HG03342 (cell line): ENCODE data around the gene NKIRAS1.

Experiments
- ATAC-seq: cut with Tn5 transposase; IDR thresholded peaks from one replicate; pipeline ENCODE4 v1.9.1; 2021; ENCODE audit warnings: mild to moderate bottlenecking, moderate library complexity; ENCODE audit not compliant: unreplicated experiment

The NKIRAS1 gene

DNA sequence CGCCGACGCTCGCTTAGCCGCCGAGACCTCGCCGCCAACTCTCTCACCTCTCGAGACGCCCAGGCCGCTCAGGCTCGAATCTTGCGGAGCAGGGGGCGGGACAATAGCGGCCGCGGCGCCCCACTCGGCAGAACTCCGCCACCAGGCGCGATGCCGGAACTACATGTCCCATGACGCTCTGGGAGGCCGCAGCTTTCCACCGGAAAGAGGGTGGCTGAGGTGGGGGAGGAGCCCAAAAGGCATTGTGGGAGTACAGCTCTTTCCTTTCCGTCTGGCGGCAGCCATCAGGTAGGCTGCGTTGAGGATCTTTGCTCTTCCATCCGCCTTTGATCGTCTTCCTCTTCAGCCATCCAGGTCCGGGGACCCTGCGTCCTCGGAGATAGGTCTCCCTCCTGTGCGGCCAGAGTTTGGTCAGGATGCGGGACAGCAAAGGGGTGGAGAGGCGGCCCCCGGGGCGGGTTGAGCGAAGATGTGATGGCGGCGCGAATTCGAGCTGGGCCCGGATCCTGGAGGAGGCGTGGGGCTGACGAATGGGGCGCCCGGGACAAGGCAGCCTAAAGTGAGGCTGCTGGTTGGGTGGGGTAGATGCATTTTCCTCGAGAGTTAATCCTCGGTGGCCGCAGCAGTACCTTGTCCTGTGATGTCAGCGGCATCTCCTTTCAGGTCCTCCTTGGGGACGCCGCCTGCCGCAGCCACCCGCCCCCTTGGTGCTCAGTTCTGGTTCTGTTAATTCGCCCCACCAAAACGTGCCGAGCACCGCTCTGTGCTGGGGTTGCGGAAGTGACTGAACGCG is at the start of gene NKIRAS1, which contains the start of gene RPL15:
Gene NKIRAS1, minus strand, starts transcription at position 105 of the 793 bp plus-strand sequence. CDS start 6,086 bp downstream, outside the sequence.
Gene RPL15, plus strand, starts transcription at position 247 of the 793 bp plus-strand sequence. CDS start 728 bp downstream, outside the sequence.
- peak; percentile 95 for ATAC-seq

- no peak for ATAC-seq
Observed at GRCh38 chr3:23966328-23966727, 49.5 kb upstream of the NKIRAS1 start.

GRCh38 chr3:23964537-23965235 is 47.9 kb upstream of the NKIRAS1 start:
- no peak for ATAC-seq

- ATAC-seq: no peak
Observed at GRCh38 chr3:23961913-23962312, 45.1 kb upstream of the NKIRAS1 start.

DNA sequence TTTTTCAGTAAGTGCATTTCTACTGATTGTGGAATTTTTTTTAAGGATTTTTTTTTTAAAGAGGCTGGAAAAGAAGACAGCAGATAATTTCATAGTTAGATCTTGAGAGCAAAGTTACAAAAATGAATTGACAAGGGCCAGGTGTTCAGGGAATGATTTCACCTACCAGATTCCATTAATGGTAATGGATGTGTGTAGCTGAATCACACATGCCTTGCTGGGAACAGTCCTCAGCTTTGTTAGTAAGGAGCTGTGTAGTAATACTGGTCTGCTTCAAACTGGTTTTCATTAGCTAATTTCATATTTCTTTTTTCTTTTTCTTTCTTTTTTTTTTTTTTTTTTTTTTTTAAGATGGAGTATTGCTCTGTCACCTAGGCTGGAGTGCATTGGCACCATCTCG is 44.3 kb upstream of the NKIRAS1 start:
- no peak for ATAC-seq

GRCh38 chr3:23960649-23961048 is 43.9 kb upstream of the NKIRAS1 start:
- ATAC-seq: no peak

DNA sequence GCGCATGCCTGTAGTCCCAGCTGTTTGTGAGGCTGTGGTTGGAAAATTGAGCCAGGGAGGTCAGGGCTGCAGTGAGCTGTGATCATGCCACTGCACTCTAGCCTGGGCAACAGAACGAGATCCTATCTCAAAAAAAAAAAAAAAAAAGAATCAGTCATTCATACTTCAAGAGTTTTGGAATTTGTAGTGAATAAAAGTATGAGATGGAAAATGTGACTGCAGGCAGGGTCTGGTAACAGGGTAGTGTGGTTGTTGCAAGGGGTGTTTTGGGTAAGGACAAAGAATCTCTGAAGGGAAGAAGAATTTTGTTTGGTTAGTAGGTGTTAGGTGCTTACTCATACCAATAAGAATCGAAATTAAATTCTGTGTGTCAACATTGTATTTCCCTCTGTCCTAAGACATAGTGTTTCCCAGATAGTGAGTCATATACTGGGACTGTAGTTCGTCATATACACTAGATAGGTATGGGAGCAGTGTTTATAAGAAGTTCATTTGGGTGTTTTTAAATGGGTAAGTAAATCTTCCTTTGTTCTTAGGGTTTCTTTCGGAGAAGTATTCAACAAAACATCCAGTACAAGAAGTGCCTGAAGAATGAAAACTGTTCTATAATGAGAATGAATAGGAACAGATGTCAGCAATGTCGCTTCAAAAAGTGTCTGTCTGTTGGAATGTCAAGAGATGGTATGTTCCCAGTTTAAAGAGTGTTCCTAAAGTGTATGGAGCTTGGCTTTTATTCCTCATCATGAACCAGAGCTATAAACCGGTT is 42.5 kb upstream of the NKIRAS1 start:
- no peak for ATAC-seq

- no peak for ATAC-seq
Observed at GRCh38 chr3:23956701-23957100, 39.9 kb upstream of the NKIRAS1 start.

GRCh38 chr3:23954144-23954543 is 37.4 kb upstream of the NKIRAS1 start:
- ATAC-seq: no peak

- no peak for ATAC-seq
Observed at GRCh38 chr3:23953523-23953922, 36.7 kb upstream of the NKIRAS1 start.

DNA sequence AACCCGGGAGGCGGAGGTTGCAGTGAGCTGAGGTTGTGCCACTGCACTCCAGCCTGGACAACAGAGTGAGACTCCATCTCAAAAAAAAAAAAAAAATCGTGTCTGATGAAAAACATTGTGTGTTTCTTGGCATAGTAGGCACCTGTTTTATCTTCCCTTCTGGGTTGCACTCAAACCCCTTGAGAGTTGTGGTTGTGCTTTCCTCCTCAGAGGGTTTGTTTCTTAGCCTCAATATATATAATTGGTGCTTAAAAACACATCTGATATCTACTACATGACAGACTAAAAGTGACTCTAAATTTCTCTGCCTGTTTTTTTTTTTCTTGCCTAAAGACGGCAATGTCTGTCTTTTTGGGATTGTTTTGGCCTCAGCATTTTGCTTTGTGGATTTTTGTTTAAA is 35.9 kb upstream of the NKIRAS1 start:
- peak; percentile 27 for ATAC-seq

DNA sequence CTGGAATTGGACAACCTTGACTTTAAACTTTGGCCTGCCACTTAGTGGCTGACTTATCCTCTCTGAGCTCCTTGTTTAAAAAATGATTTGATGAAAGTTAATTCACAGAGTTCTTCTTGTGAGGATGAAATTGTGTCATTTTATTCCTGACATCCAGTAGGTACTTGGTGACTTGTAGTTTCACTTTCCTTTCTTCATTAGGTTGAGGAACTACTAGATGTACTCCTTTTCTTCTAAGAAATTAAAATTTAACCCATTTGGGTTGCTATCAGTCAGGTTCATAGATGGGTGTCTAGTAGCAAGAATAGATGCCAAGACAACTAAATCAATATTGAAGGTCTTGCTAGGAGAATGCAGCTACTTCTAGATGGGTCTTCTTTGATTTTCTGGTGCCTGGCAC is 33.5 kb upstream of the NKIRAS1 start:
- ATAC-seq: peak; percentile 35

DNA sequence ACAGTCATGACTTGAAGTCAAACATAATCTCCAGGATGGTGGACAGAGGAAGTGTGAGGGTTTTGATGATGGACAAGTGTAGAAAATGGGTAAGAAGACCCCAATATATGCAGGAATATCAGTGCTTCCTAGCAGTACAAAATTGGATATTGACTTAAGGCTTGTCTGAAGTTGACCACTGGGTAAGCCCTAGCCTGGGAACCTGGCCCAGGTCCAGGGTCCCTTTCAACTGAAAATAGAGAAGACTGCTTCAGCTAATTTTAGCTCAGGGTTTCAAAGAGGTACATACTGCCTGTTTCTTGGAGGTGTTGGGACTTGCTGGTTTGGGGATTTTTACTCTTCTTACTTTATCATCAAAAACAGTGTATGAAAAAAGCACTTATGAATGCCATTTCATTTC is 33.0 kb upstream of the NKIRAS1 start:
- ATAC-seq: peak; percentile 17

- ATAC-seq: no peak
Observed at GRCh38 chr3:23948761-23949160, 32.0 kb upstream of the NKIRAS1 start.

- ATAC-seq: peak; percentile 75
Observed at GRCh38 chr3:23945913-23946687, 29.3 kb upstream of the NKIRAS1 start.

DNA sequence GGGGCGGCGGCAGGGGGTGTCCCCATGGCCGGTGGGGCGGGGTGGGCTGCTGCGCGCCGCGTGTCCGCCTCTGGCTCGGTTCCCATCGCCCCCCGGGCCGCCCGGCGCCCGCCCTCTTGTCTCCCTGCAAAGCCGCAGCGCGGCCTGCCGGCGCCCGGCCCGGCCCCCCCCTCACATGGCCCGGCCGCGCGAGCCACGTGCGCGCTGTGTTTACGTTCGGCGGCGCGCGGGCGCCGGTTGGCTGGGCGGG is 28.8 kb upstream of the NKIRAS1 start:
- no peak for ATAC-seq

DNA sequence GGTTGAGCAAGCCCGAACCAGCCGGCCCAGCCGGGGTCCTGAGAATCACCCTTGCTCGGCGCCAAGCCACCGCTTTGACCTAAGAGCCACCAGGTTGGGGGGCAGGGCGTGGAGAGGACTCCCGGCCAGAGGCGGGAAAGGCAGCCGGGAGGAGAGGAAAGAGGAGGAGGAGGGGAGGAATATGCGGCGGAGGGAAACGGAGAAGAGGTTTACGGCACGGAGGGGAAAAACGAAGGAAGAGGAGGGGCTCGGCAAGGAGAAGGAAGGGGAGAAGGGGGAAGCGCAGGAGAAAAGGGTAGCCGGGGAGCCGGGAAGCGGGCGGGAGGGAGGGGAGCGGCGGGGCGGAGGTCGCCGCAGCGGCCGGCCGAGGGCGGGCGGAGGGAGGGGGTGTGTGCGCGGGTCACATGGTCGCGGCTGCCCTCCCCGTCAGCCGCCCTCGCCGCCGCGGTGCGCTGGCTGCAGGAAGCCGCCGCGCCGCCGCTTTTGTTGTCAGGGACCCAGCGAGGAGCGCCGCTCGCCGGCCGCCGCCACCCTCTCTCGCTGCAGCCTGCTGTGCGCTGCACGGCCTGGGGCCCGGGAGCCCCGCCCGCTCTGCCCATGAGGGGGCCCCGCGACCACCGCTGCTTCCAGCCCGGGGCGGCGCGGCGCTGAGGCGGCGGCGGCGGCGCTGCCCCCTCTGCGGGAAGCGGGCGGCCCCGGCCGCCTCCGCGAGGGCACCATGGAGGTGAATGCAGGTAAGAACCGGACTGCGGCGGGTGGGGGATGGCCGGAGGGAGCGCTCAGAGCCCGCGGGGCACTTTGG is 28.3 kb upstream of the NKIRAS1 start, which contains the start of gene NR1D2:
Gene NR1D2, plus strand, starts transcription at position 426 of the 802 bp plus-strand sequence. Its CDS starts 293 bp downstream, at position 719.
- ATAC-seq: peak; percentile 51

- ATAC-seq: no peak
Observed at GRCh38 chr3:23944007-23944783, 27.4 kb upstream of the NKIRAS1 start.

DNA sequence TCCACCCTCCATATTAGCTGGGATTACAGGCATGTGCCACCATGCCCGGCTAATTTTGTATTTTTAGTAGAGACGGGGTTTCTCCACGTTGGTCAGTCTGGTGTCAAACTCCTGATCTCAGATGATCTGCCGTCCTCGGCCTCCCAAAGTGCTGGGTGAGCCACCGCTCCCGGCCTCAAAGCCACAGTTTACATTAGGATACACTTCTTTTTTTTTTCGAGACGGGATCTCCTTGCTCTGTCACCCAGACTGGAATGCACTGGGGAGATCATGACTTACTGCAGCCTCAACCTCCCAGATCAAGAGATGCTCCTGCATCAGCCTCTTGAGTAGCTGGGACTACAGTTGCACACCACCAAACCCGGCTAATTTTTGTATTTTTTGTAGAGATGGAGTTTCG is 25.8 kb upstream of the NKIRAS1 start:
- ATAC-seq: no peak
